GM06990 (cell line): Measurements from ENCODE around the gene SLC6A17.

Source experiments
- DNase-seq: peaks from one replicate; pipeline ENCODE4 v3.0.0-alpha.2; 2011; ENCODE audit not compliant: insufficient read length; ENCODE audit errors: extremely low read depth
- H3K27me3 ChIP-seq: replicated peaks from 2 replicates; pipeline ENCODE4 v1.6.0; 2011; ENCODE audit warnings: low read length; ENCODE audit not compliant: control insufficient read depth, insufficient read depth
- H3K36me3 ChIP-seq: 2 replicates; pipeline ENCODE4 v1.5.1; 2011; ENCODE audit warnings: low read length; ENCODE audit not compliant: control insufficient read depth, insufficient read depth
- H3K4me3 ChIP-seq: replicated peaks from 2 replicates; pipeline ENCODE4 v1.5.1; 2011; ENCODE audit warnings: low read depth, mild to moderate bottlenecking, control low read depth, low read length
- TF ChIP-seq, protein P1 (sequence below): IDR thresholded peaks from 2 replicates; pipeline ENCODE4 v1.5.1; 2011; ENCODE audit warnings: low read length, control low read depth, mild to moderate bottlenecking, inconsistent platforms; ENCODE audit not compliant: insufficient read depth, poor library complexity, severe bottlenecking

SLC6A17 gene

DNA sequence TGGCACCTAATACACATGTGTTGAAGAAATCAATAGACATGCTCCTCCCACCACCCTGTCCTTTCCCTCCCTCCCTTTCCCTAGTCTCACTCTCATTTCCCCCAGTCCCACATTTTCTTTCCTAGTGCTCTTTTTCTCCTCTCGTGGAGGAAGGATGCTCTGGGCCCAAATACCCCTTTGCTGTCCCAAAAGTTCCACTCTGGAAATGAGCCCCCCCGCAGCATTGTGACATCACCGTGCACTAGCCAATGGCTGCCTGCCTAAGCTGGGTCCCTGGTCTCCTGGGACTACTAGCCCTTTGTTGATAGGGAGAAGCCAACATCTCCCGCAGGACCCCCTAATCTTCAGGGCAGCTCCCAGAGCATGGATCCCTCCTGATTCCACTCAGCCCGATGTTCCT, 38.2 kb upstream of the SLC6A17 start, which contains the start of gene UBL4B:
UBL4B (plus strand) TSS at position 301 of the 400 bp plus-strand sequence; CDS start at position 393, 92 bp downstream.
- Histone ChIP-seq H3K4me3 (no peak within 1 kb of the TSS), H3K36me3 (no peaks in the 10 kb centered on the region), H3K27me3 (peaks cover 9% of the 10 kb centered on the region)
- DNase-seq, result no peak
- TF ChIP-seq, protein P1, sequence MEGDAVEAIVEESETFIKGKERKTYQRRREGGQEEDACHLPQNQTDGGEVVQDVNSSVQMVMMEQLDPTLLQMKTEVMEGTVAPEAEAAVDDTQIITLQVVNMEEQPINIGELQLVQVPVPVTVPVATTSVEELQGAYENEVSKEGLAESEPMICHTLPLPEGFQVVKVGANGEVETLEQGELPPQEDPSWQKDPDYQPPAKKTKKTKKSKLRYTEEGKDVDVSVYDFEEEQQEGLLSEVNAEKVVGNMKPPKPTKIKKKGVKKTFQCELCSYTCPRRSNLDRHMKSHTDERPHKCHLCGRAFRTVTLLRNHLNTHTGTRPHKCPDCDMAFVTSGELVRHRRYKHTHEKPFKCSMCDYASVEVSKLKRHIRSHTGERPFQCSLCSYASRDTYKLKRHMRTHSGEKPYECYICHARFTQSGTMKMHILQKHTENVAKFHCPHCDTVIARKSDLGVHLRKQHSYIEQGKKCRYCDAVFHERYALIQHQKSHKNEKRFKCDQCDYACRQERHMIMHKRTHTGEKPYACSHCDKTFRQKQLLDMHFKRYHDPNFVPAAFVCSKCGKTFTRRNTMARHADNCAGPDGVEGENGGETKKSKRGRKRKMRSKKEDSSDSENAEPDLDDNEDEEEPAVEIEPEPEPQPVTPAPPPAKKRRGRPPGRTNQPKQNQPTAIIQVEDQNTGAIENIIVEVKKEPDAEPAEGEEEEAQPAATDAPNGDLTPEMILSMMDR, result no peak

DNA sequence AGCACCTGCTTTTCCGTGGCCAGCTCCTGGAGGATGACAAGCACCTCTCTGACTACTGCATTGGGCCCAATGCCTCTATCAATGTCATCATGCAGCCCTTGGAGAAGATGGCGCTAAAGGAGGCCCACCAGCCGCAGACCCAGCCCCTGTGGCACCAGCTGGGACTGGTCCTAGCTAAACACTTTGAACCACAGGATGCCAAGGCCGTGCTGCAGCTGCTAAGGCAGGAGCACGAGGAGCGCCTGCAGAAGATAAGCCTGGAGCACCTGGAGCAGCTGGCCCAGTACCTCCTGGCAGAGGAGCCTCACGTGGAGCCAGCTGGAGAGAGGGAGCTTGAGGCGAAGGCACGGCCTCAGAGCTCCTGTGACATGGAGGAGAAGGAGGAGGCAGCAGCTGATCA, 37.6 kb upstream of the SLC6A17 start:
- H3K36me3 ChIP-seq, result no peaks in the 10 kb centered on the region
- TF ChIP-seq, protein P1, result no peak
- H3K27me3 ChIP-seq, result peaks cover 9% of the 10 kb centered on the region
- no peak overlapping the region for H3K4me3 ChIP-seq
- no peak for DNase-seq

DNA sequence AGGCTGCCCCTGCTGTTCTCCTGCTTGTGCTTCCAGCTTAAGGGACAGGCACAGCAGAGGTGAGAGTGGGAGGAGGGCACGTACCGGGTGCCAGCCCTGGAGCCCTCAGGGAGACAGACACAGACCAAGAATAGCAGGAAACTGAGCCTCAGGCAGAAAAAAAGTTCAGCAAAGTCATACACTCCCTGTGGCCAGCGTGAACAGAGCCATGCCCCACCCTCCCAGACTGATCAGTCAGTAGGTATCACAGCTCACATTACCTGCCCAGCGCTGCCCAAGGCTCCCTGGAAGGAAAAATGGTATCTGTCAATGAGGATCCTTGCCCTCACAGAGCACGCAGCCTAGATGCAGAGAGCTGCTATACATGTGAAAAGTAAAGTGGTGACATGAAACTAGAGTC, 36.7 kb upstream of the SLC6A17 start:
- Histone ChIP-seq H3K36me3 (no peaks in the 10 kb centered on the region), H3K4me3 (no peak overlapping the region), H3K27me3 (peaks cover 9% of the 10 kb centered on the region)
- TF ChIP-seq, protein P1, result no peak
- DNase-seq, result no peak

GRCh38 chr1:110114173-110114572, 36.1 kb upstream of the SLC6A17 start:
- no peaks in the 10 kb centered on the region for H3K36me3 ChIP-seq
- peaks cover 9% of the 10 kb centered on the region for H3K27me3 ChIP-seq
- H3K4me3 ChIP-seq, result no peak overlapping the region
- no peak for DNase-seq
- TF ChIP-seq, protein P1, result no peak

- Histone ChIP-seq H3K36me3 (no peaks in the 10 kb centered on the region), H3K4me3 (no peak overlapping the region), H3K27me3 (peaks cover 9% of the 10 kb centered on the region)
- TF ChIP-seq, protein P1, result no peak
- no peak for DNase-seq
Measured at GRCh38 chr1:110114784-110115183, 35.5 kb upstream of the SLC6A17 start.
